ENCODE data around the gene CDKAL1.
"Not testable (repeated sequence)": the region's sequence is repeated elsewhere in the genome, so short reads cannot be mapped to it uniquely, and the experiment has no call there.

The CDKAL1 gene

GRCh38 chr6:20497216-20498040 is 36.8 kb upstream of the CDKAL1 start:
- H3K27me3 ChIP-seq = no peaks in the 10 kb centered on the region
- H3K4me1 ChIP-seq = no peaks in the 10 kb centered on the region
- no peak overlapping the region for H3K4me3 ChIP-seq (ENCODE audit: low read depth, low read length)
- no peak for TF ChIP-seq CTCF (IDR thresholded peaks at IDR 0.05; ENCODE audit: low read depth, low read length)
- no peak for DNase-seq
- no peaks in the 10 kb centered on the region for H3K36me3 ChIP-seq
- no peaks in the 10 kb centered on the region for H3K9me3 ChIP-seq

- no peaks in the 10 kb centered on the region for H3K36me3 ChIP-seq
- DNase-seq = no peak
- no peaks in the 10 kb centered on the region for H3K9me3 ChIP-seq
- no peaks in the 10 kb centered on the region for H3K27me3 ChIP-seq
- H3K4me1 ChIP-seq = no peaks in the 10 kb centered on the region
- no peak for TF ChIP-seq CTCF (IDR thresholded peaks at IDR 0.05; ENCODE audit: low read depth, low read length)
- H3K4me3 ChIP-seq (ENCODE audit: low read depth, low read length) = no peak overlapping the region
These were observed 36.2 kb upstream of the CDKAL1 start for GRCh38 chr6:20498041-20498385.

GRCh38 chr6:20509212-20509611 is 25.0 kb upstream of the CDKAL1 start:
- H3K4me1 ChIP-seq = no peaks in the 10 kb centered on the region
- H3K27me3 ChIP-seq = no peaks in the 10 kb centered on the region
- no peak overlapping the region for H3K4me3 ChIP-seq (ENCODE audit: low read depth, low read length)
- no peaks in the 10 kb centered on the region for H3K9me3 ChIP-seq
- H3K36me3 ChIP-seq = no peaks in the 10 kb centered on the region
- DNase-seq = no peak
- TF ChIP-seq CTCF (IDR thresholded peaks at IDR 0.05; ENCODE audit: low read depth, low read length) = no peak

GRCh38 chr6:20511852-20512251 is 22.4 kb upstream of the CDKAL1 start:
- TF ChIP-seq CTCF (IDR thresholded peaks at IDR 0.05; ENCODE audit: low read depth, low read length) = no peak
- DNase-seq = no peak
- H3K27me3 ChIP-seq = no peaks in the 10 kb centered on the region
- no peaks in the 10 kb centered on the region for H3K4me1 ChIP-seq
- no peaks in the 10 kb centered on the region for H3K9me3 ChIP-seq
- H3K36me3 ChIP-seq = no peaks in the 10 kb centered on the region
- H3K4me3 ChIP-seq (ENCODE audit: low read depth, low read length) = no peak overlapping the region

- DNase-seq; H3K9me3 ChIP-seq; H3K4me1 ChIP-seq; H3K4me3 ChIP-seq (ENCODE audit: low read depth, low read length); H3K27me3 ChIP-seq; H3K36me3 ChIP-seq: not testable (repeated sequence)
These were observed 9.0 kb upstream of the CDKAL1 start for GRCh38 chr6:20525208-20525607.

- DNase-seq, H3K4me1 ChIP-seq, H3K27me3 ChIP-seq, H3K36me3 ChIP-seq, H3K9me3 ChIP-seq: not testable (repeated sequence)
- TF ChIP-seq CTCF (IDR thresholded peaks at IDR 0.05; ENCODE audit: low read depth, low read length) = peak; percentile 36; the same call in 1 of the 2 replicates
- peak overlapping the region; percentile 18 for H3K4me3 ChIP-seq (ENCODE audit: low read depth, low read length)
These were observed 5.2 kb upstream of the CDKAL1 start for GRCh38 chr6:20529086-20529448.

All from BE2C (cell line).